ENCODE measurements around the gene GUSB.
"Not testable (repeated sequence)": the region's sequence is repeated elsewhere in the genome, so short reads cannot be mapped to it uniquely, and the experiment has no call there.

GUSB gene

GRCh38 chr7:65975814-65976445 is 6.1 kb downstream of the GUSB start:
- no peak for DNase-seq (ENCODE audit: low read depth)

- DNase-seq (ENCODE audit: low read depth), result no peak
Measured at GRCh38 chr7:65974876-65975275, 7.1 kb downstream of the GUSB start.

GRCh38 chr7:65974191-65974801 is 7.7 kb downstream of the GUSB start:
- no peak for DNase-seq (ENCODE audit: low read depth)

- DNase-seq (ENCODE audit: low read depth), result no peak
Measured at GRCh38 chr7:65972976-65973375, 9.0 kb downstream of the GUSB start.

- no peak for DNase-seq (ENCODE audit: low read depth)
Measured at GRCh38 chr7:65971021-65971420, 11.0 kb downstream of the GUSB start.

GRCh38 chr7:65968256-65969185 is 13.5 kb downstream of the GUSB start:
- DNase-seq (ENCODE audit: low read depth), result no peak

GRCh38 chr7:65967361-65968155 is 14.5 kb downstream of the GUSB start:
- no peak for DNase-seq (ENCODE audit: low read depth)

GRCh38 chr7:65966146-65966545 is 15.9 kb downstream of the GUSB start:
- no peak for DNase-seq (ENCODE audit: low read depth)

GRCh38 chr7:65964671-65965070 is 17.3 kb downstream of the GUSB start:
- not testable (repeated sequence) for DNase-seq (ENCODE audit: low read depth)

GRCh38 chr7:65962033-65962432 is 20.0 kb downstream of the GUSB start:
- no peak for DNase-seq (ENCODE audit: low read depth)

GRCh38 chr7:65960351-65961074 is 21.5 kb downstream of the GUSB start:
- no peak for DNase-seq (ENCODE audit: low read depth)

- DNase-seq (ENCODE audit: low read depth), result no peak
Measured at GRCh38 chr7:65955718-65956117, 26.3 kb downstream of the GUSB start.

- DNase-seq (ENCODE audit: low read depth), result no peak
Measured at GRCh38 chr7:65953890-65954450, 28.0 kb downstream of the GUSB start.

GRCh38 chr7:65953001-65953720 is 28.9 kb downstream of the GUSB start:
- no peak for DNase-seq (ENCODE audit: low read depth)

GRCh38 chr7:65951837-65952578 is 30.0 kb downstream of the GUSB start:
- DNase-seq (ENCODE audit: low read depth), result no peak

GRCh38 chr7:65946904-65947303 is 35.1 kb downstream of the GUSB start:
- DNase-seq (ENCODE audit: low read depth), result no peak

GRCh38 chr7:65945787-65946186 is 36.2 kb downstream of the GUSB start:
- not testable (repeated sequence) for DNase-seq (ENCODE audit: low read depth)

GRCh38 chr7:65938336-65938895 is 43.6 kb downstream of the GUSB start:
- DNase-seq (ENCODE audit: low read depth), result no peak

- no peak for DNase-seq (ENCODE audit: low read depth)
Measured at GRCh38 chr7:65937296-65937695, 44.7 kb downstream of the GUSB start.
